Measurements from ENCODE around the gene PCDHGC5.

PCDHGC5 gene

DNA sequence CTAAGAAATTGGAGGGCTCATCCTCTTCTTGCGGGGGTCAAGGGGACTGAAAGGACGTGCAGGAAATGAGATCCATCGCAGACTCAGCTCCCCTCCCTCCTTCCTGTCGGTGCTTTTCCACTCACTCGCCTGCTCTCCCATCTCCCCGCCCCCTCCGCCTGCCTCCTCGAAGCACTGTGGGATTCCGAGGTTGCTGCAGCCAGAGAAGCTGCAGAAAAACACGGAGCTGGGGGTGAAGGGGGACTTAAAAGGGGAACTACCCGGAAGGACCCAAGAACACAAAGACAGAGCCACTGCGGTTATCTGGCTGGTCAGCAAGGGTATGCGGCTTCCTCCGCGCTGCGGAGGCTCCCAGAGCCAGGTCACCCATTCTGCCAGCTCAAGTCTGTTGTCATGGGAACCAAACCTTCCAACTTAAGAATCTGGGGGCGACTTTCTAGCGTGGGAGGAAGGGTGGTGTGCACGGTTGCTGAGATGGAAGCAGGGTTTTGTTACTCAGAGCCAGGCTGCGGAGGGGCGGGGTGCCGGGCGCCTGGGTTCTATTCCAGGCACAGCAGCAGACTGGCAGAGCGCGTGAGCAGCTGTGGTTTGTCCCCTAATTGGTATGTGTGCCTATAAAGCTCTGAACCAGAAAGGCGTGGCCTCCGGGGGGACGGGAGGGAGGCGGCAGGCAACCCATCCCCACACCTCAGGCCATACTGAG, 24.9 kb downstream of the PCDHGC5 start:
- peak; percentile 79 for DNase-seq

GRCh38 chr5:141514330-141515133, 25.7 kb downstream of the PCDHGC5 start:
- no peak for DNase-seq

GRCh38 chr5:141515141-141515540, 26.3 kb downstream of the PCDHGC5 start:
- DNase-seq, result no peak

GRCh38 chr5:141515946-141516671, 27.2 kb downstream of the PCDHGC5 start:
- DNase-seq, result no peak

DNA sequence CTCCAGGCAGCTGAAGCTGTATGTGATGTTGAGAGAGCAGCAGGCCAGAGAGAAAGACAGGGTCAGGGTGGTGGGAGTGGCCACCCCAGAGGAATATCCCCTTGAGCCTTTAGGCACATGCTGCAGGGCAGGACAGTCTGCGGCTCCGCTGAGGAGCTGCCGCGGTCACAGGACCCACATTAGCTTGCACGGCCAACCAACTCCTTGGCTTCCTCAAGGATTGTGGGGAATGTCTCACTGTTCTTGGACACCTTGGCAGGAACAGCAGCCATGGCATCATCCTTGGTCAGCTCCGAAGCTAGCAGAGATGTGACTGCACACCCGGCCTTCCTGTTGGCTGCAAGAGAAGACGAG, 27.8 kb downstream of the PCDHGC5 start:
- no peak for DNase-seq

DNA sequence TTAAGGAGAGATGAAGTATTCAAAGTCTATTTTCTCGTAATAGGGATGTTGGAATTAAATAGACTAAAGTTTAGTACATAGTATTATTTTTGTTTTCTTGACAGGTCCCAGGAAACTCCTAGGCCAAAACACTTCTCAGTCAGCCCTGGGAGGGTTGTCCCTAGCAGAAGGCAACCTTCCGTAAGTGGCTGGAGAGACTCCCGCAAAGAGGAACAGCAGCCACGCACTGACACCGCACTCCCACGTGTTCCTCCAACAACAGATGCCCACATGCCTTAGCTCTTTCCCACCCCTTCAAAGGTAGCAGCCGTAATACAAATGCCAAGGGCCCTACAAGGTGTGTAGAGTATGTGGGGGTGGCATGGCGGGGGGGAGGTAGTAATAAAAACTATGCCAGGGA, 28.4 kb downstream of the PCDHGC5 start:
- no peak for DNase-seq

DNA sequence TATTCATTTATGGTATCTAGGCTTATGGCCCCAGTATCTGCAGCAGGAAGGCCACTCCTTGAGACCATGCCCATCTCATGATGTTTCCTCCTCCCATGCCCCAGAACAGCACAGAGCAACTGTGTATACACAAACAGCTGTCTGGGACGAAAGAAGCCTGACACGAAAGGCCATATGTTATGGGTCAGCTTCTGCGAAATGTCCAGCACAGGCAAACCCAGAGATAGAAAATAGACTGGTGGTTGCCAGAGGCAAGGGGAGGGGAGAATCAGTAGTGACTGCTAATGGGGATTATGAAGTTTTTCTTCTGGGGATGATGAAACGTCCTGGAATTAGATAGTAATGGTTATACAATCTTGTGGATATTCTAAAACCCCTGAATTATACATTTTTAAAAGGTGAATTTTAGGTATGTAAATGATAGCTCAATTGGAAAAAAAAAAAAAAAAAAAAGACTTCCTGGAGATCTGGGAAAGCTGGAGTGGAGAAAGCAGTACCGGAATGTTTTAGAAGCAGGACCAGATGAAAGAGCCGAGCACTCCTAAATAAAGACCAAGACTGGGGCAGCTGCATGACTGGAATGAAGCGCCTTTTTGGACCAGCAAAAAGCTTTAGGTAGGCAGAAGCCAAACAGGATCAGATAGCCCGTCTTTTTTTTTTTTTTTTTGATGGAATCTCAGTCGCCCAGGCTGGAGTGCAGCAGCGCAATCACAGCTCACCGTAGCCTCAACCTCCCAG, 29.2 kb downstream of the PCDHGC5 start:
- no peak for DNase-seq

DNA sequence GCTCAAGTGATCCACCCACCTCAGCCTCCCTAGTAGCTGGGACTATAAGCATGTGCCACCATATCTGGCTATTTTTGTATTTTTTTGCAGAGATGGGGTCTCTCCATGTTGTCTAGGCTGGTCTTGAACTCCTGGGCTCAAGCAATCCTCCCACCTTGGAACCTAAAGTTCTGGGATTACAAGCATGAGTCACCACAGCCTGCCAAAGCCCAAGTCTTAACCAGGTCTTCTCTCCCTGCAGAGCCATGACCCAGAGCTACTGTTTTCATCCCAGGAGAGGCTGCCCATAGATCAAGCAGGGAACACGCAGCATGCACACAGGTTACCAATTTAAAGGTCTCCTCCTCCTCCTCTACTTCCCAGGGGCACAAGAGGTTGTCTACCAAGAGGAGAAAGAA, 29.7 kb downstream of the PCDHGC5 start:
- DNase-seq, result no peak

DNA sequence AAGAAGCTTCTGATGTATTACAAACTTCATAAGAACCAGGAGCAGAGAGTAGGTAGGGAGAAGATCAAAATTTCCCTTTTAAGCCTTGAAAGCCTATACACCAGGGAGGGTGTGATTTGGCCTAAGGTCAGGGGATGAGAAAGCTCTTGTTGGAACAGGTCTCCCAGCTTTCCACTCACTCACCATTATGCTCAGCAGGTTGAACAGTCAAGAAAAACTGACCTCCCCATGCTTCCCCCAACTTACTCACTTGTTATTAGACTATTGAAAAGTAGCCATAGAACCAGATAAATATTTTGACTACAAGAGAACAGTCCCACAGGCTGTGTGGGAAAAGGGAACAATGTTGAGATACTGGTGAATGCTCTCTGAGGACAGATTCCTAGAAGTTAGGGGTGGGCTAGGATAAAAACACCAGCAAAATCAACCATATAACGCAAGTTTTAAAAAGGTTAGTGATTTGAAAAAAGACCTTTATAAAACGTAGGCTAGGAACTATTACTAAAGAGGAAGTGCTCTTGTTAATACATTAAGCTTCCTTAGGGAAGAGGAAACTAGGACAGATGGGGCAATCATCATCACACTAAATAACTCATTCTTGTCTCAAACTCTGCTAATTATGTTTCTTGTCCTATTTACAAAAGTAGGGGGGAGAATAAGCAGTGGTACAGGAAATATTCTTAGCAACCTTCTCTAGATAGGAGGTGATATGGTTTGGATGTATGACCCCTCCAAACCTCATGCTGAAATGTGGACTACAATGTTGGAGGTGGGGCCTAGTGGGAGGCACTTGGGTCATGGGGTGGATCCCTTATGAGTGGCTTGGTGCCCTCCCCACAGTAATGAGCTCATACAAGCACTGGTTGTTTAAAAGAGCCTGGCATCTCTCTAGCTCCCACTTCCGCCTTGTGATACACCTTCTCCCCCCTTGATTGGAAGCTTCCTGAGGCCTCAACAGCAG, 31.0 kb downstream of the PCDHGC5 start:
- DNase-seq, result peak; percentile 33

DNA sequence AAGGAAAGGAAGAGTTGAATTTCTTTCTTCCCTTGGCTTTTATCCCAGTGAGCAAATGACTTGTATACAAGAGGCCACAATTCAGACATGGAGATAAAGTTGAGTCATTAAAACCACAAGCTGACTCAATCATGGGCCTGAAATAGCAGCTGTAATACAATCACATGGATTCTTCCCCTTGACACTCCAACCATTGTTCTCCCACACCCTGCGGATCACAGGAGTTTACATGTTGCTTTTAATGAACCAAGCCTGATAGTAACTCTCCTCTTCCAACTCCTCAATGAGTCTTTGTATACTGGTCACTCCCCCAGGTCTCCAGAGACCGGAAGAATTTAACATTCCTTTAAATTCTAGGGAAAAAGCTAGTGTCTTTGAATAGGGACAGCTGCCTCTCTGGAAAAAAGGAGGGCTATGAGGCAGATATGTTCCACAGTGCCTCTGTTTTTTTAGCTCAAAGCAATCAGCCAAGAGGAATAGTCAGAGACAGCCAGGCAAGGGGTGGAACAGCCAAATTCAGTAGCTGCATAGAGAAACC, 32.4 kb downstream of the PCDHGC5 start:
- DNase-seq, result peak; percentile 47

DNA sequence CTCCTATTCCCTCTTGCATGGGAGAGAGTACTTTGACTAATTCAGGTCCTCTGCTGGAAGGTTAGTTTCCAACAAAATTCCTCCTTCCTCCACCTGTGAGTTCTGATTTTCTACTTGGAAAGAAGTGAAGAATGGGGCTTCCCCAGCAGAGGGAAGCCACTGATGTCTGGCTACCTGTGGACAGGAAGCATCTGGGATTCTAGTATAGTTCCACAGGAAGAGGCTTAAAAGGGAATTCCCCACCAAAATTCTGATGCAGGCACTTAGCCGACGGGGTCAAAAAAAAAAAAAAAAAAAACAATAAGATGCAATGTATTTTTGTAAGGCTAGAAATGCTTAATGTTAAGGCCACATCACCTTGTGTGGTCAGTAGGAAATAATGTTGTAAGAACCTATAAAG, 33.4 kb downstream of the PCDHGC5 start:
- no peak for DNase-seq

DNA sequence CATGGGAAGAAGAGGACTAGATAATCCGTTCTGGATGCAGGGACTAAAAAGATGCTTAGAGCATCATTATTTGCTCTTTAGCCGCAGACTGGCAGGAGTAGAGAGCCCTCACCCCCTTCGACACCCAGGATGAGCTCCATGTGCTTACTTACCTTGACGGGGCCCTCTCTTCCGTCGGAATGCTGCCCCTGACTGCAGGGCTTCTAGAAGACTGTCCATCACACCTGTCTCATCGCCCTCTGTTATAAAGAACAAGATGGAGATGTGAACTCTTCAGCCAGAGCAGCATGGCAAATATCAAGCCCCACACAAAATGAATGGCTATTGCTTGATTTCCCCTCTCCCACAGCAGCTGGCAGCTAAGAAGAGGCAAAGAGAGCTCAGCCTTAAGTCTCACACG, 35.1 kb downstream of the PCDHGC5 start:
- peak; percentile 46 for DNase-seq

DNA sequence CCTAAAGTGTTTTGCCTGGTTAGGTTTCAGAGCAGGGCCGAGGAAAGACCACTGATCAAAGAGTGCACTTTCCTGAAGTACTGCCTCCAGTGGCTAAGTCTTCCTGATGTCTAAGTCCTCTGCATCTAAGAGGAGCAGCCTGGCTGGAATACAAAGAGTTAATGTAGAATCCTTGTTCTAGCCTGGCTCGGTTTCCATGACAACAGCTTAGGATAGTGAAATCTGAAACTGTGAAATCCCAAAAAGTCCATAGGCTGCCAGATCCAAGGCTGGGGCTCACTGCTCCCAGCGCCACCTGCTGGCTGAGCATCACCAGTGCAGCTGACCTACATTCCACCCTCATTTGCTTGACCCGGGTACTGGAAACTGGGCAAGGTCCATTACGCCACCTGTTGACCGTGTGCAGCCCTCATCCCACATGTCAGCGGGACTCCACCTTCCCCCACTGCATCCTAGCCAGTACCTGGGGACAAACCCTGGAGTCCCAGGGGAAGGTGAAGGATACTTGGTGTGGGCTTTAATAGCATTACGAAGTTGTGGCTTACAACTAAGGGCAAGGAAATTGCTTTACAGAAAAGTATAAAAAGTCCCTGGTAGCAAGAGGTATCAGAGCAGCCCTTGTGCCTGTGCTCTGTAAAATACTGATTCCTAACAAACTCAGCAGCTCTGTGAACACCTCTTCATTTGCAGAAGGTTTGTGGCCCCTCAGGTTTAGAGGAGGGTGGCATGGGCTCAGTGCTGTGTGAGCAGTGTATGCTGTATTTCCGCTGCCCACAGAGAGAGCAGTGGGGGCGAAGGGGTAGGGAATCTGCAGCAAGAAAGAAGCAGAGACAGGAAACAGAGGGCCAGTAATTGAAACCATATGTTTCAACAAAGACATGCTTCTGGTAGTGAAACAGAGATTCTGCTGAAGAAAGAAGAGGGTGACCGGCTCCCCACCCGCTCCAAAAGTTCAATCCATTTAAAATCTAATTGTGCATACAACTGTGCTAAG, 36.0 kb downstream of the PCDHGC5 start:
- peak; percentile 80 for DNase-seq

DNA sequence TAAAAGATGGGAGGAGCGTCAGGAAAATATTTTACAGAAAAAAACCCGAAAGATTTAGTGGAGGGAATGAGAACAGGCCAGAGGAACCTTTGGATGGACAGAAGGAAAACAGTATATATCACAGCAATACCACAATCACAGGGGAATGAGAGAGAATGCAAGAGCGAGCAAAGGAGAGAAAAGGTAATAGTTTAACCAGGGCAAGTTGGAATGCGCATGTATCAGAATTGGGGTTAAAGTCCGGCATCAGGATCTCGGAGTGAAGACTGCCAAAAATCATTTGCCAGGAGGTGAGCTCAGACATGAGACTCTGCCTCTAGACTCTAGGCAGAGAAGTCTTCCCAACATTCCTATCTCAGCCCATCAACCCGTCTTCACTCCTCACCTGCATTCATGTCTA, 36.8 kb downstream of the PCDHGC5 start:
- DNase-seq, result peak; percentile 17

- DNase-seq, result no peak
Observed at GRCh38 chr5:141527426-141527825, 38.5 kb downstream of the PCDHGC5 start.

DNA sequence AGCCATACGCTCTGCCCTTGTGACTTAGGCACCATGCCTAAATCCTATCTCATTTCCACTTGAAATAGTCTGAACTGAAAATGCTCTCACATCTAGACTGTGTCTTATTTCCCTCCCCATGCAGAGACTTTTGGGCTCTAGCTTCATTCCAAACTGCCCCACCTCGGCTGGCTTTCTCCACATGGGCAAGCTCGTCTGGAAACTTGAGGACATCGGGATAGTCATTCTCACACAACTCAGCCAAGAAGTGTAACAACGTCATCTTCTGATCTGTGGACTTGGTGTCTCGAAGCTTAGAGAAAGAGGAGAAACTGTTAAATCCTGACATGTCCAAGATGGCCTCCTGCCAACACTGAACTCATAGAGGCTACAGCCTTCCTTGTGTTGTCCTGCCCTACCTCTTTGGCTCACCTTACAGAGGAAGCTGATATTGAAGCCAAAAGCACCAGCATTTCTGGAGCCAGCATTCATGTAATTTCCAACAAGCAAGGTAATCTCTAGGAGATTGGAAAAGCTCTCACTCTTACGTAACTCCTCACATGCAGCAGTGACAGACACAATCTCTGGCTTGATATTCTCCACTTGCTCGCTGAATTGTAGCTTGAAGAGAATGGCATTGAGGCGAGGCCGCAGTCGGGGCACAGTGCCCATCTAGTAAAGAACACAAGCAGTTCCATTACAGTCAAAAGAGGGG, 39.6 kb downstream of the PCDHGC5 start:
- no peak for DNase-seq

GRCh38 chr5:141529002-141529401, 40.1 kb downstream of the PCDHGC5 start:
- no peak for DNase-seq

DNA sequence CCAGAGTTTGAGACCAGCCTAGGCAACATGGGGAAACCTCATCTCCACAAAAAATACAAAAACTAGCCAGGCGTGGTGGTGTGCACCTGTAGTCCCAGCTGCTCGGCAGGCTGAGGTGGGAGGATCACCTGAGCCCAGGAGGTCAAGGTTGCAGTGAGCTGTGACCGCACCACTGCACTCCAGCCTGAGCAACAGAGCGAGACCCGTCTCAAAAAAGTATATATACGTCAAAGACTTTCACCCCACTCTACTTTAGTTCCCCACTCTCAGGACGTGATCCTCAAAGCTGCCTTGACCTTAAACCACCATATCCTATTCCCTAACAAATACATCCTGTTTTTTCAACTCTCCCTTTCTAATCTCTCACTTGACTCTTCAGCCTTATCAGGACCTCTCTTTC, 41.0 kb downstream of the PCDHGC5 start:
- no peak for DNase-seq

GRCh38 chr5:141532726-141533125, 43.8 kb downstream of the PCDHGC5 start:
- DNase-seq, result no peak

DNA sequence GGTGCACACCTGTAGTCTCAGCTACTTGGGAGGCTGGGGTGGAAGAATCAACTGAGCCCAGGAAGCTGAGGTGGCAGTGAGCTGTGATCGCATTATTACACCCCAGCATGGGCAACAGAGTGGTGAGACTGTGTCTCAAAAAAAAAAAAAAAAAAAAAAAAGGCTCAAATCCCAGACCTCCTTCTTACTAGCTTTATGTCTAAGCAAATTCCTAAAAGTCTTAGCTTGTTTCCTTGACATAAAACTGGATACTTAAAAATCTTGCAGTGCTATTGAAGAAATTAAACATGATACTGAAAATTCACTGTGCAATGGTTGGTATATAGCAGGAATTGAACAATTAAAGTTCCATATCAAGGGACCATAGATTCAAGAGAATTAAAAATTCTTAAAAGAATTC, 45.0 kb downstream of the PCDHGC5 start:
- DNase-seq, result no peak

All from activated CD8-positive, alpha-beta memory T cell treated with anti-CD3 and anti-CD28 coated beads for 24 hours (primary cell).